CD4-positive, alpha-beta T cell treated with Interleukin-6 for 4 hours (primary cell): ENCODE data around the gene PRKN.
"Not testable (repeated sequence)": the region's sequence is repeated elsewhere in the genome, so short reads cannot be mapped to it uniquely, and the experiment has no call there.

Experiments used
- DNase-seq: peaks from one replicate; pipeline ENCODE4 v3.0.0-alpha.2; 2020; ENCODE audit warnings: mixed read lengths

PRKN gene

GRCh38 chr6:161496941-161497340, 1230.6 kb downstream of the PRKN start:
- no peak for DNase-seq

GRCh38 chr6:161496271-161496670, 1231.3 kb downstream of the PRKN start:
- DNase-seq = not testable (repeated sequence)

- no peak for DNase-seq
These were observed 1233.0 kb downstream of the PRKN start for GRCh38 chr6:161494566-161494965.

DNA sequence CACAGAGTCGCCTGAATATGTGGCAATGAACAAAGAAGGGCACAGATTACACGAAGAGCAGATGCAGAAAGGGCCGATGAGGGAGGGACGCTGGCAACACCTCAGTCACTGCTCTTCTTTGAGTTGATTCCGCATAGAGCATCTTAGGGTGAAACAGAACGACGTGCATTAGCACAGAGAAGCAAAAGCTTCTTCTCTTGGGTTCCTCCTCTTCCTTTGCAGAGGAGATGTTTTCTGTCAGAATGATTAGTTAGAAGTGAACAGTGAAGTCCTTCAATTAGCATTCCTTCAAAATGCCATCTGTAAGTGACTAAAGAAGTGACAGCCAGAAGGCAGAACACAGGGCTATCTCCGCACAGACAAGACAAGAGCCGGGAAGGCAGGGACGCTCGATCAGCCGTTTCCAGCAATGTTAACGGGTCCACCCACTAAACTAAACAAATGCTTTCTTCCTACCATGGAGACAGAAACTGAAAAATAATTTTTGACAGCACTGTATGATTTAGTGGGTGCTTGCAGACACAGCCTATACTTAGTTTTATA, 1233.9 kb downstream of the PRKN start:
- DNase-seq = no peak

- DNase-seq = no peak
These were observed 1237.8 kb downstream of the PRKN start for GRCh38 chr6:161489626-161490306.

GRCh38 chr6:161487694-161488093, 1239.9 kb downstream of the PRKN start:
- no peak for DNase-seq

GRCh38 chr6:161487217-161487531, 1240.4 kb downstream of the PRKN start:
- DNase-seq = no peak

DNA sequence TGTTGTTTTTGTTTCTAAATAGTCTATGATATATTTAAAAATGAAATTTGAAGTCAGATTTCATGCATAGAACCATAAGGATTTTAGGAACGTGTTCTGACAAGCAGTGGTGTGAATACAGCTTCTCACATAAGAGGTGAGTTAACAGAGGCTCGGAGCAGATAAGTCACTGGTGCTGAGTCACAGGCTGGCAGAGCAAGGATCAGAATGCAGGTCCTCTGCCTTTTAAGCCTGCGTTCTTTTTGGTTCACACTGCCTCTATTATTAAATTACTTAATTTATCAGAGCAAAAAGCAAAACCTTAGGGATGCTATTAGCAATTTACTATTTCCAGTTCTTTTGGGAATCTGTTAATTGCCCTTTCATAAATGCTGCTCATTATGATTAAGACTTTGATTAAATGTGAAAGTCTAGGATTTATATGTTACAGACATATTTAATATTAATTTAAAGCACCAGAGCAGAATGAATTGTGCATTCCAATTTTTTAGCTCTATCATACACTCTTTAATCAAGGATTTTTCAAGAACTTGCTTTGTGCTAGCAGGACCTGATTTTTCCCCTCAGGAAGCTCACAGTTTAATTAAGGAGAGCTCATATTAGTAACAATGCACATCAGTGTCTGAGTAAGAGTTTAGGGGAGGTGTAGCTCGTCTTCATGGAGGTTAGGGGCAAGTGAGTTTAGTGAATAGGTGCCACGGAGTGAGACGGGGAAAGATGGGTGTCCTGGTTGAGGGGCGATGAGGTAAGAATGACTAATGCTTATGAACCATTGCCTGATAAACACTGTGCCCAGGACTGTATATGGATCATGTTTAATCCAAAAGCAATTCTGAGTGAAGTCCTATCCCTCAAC, 1241.0 kb downstream of the PRKN start:
- no peak for DNase-seq

- no peak for DNase-seq
These were observed 1245.1 kb downstream of the PRKN start for GRCh38 chr6:161482517-161482858.

- DNase-seq = no peak
These were observed 1245.6 kb downstream of the PRKN start for GRCh38 chr6:161481786-161482516.

GRCh38 chr6:161480421-161481155, 1247.0 kb downstream of the PRKN start:
- no peak for DNase-seq

- DNase-seq = no peak
These were observed 1248.2 kb downstream of the PRKN start for GRCh38 chr6:161479376-161479775.

DNA sequence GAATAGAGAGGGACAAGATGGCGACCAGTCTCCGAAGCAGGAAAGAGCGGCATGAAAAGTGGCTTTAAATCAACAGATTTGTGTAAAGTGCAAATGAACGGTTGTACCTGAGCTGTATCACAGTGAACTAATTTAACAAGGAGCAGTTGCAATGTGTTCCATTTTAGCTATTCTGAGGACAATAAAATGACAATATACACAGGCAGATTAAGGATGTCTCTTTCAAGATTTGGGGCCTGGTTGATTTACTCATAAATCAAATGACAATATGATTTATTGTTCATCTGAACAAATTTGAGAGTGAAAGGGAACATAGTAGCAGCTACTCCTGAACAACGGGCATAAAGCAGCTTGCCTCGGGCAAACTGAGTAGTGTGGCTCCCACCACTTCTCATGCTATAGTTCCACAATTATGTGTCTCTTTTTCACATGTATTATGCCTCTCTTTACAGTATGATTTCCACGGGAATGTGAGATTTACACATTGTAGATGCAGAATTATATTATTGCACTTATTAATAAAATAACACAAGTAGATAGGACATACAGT, 1249.6 kb downstream of the PRKN start:
- no peak for DNase-seq

GRCh38 chr6:161476711-161477110, 1250.9 kb downstream of the PRKN start:
- DNase-seq = no peak

GRCh38 chr6:161465403-161465802, 1262.2 kb downstream of the PRKN start:
- no peak for DNase-seq

- no peak for DNase-seq
These were observed 1264.5 kb downstream of the PRKN start for GRCh38 chr6:161463071-161463470.

DNA sequence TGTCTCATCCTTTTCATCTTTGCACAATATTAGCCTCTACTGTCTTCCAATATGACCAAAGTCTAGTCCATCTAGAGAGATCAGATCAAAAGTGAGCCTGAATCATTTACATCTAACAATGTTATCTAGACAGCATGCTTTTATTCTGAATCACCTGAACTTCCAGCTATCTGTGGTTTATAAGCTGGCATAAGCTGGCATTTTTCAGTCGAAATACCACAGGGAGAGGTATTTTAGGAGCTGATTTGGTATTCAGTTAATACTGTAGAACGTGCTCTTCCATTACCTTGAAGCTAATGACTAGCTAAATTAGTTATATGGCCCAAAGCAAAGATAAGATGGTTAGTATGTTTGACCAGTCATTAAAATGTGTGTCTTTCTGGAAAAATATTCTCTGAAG, 1265.4 kb downstream of the PRKN start:
- DNase-seq = no peak

DNA sequence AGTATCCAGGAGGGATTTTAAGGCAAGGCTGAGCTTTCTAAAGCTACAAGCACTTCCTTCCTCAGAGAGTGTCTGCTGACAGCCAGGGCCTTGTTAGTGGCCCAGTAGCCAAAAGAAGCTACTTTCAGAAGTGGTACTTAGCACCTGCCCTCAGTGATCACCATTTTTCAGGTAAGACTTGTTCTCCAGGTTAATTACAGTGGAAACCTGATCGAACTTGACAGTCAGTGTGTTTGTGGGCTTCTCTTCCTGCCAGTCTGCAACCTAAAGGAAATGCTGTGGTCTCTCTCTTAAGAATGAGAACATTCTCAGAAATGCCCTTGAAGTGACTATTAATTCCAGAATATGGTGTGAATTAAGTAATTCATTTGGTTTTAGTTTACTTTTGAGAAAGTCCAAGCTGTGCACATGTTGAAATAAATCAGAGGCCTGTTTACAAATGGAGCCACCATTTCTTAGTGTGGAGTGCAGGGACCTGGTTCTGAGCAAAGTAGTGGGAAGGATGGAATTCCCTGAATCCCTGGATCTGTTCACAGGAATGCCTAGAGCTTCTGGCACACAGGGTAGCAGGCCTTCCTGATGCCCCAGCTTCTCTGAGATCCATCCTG, 1268.5 kb downstream of the PRKN start:
- DNase-seq = no peak

DNA sequence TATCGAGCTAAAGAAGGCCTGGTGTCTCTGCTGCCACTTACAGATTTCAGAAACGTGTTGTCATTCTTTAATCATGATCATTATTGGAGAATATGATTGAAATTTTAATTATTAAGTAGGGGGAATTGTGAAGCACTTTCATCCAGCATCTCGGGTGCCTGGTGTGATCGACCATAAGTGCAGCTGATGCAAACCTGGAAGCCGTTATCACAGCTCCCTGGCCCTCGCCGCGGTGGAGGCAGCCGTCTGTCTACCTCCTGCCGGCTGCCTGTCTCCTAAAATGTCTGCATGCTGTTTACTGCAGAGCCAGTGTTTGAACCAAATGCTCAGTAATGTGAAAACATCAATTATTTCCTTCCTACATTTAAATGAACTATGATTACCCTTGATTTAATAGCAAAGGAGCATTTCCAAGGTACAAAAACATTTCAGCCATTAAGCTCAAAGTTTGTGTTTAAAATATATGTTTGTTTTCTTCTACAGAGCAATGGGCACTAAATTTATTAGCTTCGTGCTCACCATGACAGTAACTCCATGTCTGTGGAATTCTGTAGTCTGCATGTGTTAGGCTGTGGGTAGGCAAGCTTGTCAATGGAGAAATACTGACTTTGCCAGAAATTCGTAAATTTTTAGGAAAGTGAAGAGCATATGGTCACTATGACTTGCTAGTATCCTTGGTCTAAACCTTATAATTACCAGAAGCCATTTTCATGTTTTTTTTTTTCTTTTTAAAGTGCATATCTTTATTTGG, 1269.2 kb downstream of the PRKN start:
- DNase-seq = no peak

GRCh38 chr6:161455848-161456247, 1271.7 kb downstream of the PRKN start:
- DNase-seq = no peak

- no peak for DNase-seq
These were observed 1274.0 kb downstream of the PRKN start for GRCh38 chr6:161453558-161453957.
